GM13976 (cell line): ENCODE results near the gene OSBPL9.

Source experiments
- DNase-seq: peaks from one replicate; pipeline ENCODE4 v3.0.0; 2012; ENCODE audit warnings: low spot score
- in situ Hi-C: fragments of 300-500 bp; cut with MboI; formaldehyde crosslinking; loops from one replicate; pipeline ENCODE4 v1.12.0; 2022; ENCODE audit warnings: low sequenced_read_pairs, mixed read lengths, inconsistent platforms; ENCODE audit not compliant: unreplicated experiment
- TF ChIP-seq, protein P1 (sequence below): IDR thresholded peaks from 2 replicates; pipeline ENCODE4 v1.5.1; 2012; ENCODE audit warnings: borderline replicate concordance, mild to moderate bottlenecking; ENCODE audit not compliant: insufficient read depth; ENCODE audit errors: extremely low read depth, missing control alignments, control extremely low read depth

The OSBPL9 gene

DNA sequence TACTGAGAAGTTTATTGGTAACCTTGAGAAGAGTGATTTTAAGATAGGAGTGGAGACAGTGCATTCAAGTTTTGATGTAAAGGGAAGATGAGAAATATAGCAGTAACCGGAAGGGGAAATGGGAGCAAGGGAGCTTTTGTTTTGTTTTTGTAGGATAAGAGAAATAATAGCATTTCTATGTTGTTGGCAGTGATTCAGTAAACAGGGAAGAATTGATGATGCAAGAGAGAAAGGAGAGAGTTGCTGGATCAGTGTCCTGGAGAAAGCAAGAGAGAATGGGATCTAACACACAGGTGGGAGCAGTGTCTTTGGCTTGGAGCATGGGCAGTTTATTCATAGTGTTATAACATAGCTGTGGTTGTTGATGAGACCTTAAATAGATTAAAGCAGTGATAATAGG, 56.4 kb downstream of the OSBPL9 start:
- TF ChIP-seq, protein P1, sequence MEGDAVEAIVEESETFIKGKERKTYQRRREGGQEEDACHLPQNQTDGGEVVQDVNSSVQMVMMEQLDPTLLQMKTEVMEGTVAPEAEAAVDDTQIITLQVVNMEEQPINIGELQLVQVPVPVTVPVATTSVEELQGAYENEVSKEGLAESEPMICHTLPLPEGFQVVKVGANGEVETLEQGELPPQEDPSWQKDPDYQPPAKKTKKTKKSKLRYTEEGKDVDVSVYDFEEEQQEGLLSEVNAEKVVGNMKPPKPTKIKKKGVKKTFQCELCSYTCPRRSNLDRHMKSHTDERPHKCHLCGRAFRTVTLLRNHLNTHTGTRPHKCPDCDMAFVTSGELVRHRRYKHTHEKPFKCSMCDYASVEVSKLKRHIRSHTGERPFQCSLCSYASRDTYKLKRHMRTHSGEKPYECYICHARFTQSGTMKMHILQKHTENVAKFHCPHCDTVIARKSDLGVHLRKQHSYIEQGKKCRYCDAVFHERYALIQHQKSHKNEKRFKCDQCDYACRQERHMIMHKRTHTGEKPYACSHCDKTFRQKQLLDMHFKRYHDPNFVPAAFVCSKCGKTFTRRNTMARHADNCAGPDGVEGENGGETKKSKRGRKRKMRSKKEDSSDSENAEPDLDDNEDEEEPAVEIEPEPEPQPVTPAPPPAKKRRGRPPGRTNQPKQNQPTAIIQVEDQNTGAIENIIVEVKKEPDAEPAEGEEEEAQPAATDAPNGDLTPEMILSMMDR, result no peak
- in situ Hi-C loops, result no loop called here
- DNase-seq, result no peak

DNA sequence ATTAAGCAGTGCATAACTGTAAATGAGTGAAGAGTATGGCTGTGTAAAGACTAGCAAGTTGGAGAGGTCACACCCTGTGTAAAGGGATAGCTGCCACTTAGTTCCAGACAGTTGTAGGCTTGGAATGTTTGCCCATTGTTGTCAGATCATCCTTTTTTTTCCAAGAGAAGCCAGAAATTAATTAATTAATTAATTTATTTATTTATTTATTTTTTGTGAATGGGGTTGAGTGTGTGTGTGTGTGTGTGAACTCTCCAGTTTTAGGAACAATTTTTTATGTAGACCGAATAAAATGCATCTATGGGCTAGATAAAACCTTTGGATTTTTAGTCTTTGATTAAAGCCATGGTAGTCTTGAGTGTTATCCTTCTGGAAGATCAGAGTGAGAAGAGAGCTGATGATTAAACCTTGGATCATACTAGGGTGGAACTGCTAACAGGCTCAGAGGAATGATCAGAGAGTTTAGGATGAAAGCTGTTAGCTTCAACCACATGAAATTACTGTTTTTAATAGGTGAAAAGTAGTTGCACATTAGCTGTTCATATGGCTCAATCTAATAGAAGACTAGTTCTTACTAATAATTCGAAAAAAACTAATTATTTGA, 58.4 kb downstream of the OSBPL9 start:
- TF ChIP-seq, protein P1, result no peak
- in situ Hi-C loops, result no loop called here
- DNase-seq, result no peak

DNA sequence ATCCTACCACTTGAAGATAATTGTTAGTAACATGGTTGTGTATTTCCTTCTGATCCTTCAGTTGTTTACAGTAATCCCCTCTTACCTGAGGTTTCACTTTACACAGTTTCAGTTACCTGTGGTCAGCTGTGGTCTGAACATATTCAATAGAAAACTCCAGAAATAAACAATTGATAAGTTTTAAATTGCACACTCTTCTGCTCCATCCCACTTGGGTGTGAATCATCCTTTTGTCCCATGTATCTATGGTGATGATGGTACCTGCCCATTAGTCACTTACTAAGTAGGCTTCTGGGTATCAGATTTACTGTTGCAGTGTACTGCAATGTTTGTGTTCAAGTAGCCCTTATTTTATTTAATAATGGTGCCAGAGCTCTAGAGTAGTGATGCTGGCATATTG, 62.5 kb downstream of the OSBPL9 start:
- no peak for DNase-seq
- TF ChIP-seq, protein P1, result no peak
- in situ Hi-C loops, result no loop called here

DNA sequence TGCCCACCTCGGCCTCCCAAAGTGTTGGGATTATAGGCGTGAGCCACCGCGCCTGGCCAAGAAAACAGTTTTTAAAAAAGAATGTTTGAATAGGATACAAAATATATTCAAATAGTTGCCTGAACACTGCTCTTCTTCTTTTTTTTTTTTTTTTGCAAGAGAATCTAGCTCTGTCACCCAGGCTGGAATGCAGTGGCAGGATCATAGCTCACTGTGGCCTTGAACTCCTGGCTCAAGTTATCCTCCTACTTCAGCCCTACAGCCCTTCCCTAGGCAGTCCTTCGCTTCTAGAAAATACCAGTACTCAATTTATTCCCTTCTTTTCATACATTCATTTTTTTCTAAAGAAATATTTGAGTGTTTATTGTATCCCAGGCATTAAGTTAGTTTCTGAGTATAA, 67.9 kb downstream of the OSBPL9 start:
- no peak for DNase-seq
- in situ Hi-C loops, result no loop called here
- TF ChIP-seq, protein P1, result no peak

DNA sequence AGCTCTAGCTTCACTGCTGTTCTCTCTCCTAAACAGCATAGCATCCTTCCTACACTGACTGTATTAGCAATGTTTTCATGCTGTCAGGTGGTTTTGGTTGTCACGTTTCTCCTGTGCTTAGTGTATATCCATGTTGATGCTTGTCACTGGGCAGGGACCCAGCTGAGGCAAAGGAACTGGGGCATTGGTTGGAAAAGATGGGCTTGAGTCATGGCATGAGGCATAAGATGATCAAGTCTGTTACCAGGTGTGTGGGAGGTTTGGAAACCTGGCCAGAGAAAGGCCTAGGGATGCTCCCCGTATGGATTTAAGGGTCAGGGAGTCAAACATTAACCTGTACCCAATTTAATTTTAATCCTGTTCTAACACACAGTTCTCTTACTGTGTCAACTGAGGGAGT, 69.6 kb downstream of the OSBPL9 start:
- DNase-seq, result no peak
- TF ChIP-seq, protein P1, result no peak
- in situ Hi-C loops, result no loop called here

DNA sequence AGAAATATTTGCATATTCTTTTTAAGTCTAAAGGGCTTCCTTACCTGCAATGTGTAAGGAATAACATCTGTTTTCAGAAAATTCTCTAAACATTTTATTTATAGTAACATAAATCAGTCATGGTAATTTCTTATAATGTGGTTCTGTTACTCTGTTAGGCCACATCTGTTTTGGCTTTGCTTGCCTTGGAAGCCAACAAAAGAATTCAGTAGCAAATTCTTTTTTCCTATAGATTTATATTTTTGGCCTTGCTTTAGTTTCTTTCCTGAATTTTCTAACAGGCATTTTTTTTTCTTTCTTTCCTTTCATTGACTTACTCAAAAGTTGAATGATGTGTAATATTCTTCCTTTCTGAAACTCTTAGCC, 72.2 kb downstream of the OSBPL9 start:
- no peak for DNase-seq
- TF ChIP-seq, protein P1, result no peak
- in situ Hi-C loops, result no loop called here
